NB4 (cell line): ENCODE results near the gene BEX2.

Experiments
- MAX ChIP-seq: IDR thresholded peaks from 2 replicates; pipeline ENCODE4 v1.6.1; 2011; ENCODE audit warnings: low read depth, low read length
- POLR2A ChIP-seq: IDR thresholded peaks from 2 replicates; pipeline ENCODE4 v1.6.1; 2011; ENCODE audit warnings: mild to moderate bottlenecking; ENCODE audit not compliant: insufficient read length; ENCODE audit errors: extremely low read depth
- TF ChIP-seq, protein P1 (sequence below): IDR thresholded peaks from one replicate; pipeline ENCODE4 v1.5.1; 2012; ENCODE audit warnings: low read depth, low read length

DNA sequence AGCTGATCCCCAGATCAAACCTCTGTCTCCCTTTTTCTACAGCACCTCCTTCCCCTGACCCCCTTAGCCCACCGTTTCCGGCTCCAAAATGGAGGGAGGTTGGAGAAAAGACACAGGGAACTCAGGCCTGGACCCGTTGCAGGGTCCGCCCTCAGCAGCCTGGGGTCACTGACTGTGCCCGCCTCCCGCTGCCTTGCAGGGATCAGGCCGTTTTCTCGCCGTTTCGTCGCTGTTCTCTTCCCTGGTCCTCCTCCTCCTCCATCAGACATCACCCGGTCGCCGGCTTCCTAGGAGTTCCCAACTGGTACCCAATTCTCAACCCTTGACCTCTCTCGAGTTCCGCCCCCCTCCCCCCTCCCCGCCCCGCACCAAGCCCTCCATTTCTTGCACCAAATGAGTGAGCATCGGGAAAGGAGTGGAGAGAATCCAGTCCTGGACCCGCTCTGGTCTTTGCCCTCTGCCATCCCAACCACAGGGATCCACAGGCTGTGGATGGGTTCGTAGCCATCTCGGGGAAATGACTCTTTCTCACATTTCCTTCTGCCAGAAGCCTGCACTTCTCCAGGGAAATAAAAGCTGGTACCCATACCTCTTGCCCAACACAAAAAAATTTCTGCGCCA is 34.7 kb downstream of the BEX2 start:
- TF ChIP-seq, protein P1, sequence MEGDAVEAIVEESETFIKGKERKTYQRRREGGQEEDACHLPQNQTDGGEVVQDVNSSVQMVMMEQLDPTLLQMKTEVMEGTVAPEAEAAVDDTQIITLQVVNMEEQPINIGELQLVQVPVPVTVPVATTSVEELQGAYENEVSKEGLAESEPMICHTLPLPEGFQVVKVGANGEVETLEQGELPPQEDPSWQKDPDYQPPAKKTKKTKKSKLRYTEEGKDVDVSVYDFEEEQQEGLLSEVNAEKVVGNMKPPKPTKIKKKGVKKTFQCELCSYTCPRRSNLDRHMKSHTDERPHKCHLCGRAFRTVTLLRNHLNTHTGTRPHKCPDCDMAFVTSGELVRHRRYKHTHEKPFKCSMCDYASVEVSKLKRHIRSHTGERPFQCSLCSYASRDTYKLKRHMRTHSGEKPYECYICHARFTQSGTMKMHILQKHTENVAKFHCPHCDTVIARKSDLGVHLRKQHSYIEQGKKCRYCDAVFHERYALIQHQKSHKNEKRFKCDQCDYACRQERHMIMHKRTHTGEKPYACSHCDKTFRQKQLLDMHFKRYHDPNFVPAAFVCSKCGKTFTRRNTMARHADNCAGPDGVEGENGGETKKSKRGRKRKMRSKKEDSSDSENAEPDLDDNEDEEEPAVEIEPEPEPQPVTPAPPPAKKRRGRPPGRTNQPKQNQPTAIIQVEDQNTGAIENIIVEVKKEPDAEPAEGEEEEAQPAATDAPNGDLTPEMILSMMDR, result no peak
- TF ChIP-seq POLR2A, result no peak
- TF ChIP-seq MAX, result no peak
